GM23338 (cell line): Measurements from ENCODE around the gene UBAC2. TPM values are rescaled to one million over a fixed set of nuclear protein-coding genes. Genes with fewer than 3 reads are reported as not detected.

Source experiments
- ATAC-seq: fragments of 200-7000 bp; cut with Tn5 transposase; 3 replicates; pipeline ENCODE4 v1.9.1; 2020
- DNase-seq: peaks from one replicate; pipeline ENCODE4 v3.0.0-alpha.2; 2015; ENCODE audit warnings: low spot score
- H2AFZ ChIP-seq: fragments of 200-600 bp; sonication (generic); 2 replicates; pipeline ENCODE4 v1.8.0; 2016; ENCODE audit warnings: antibody characterized with exemption, mild to moderate bottlenecking, moderate library complexity
- H3F3A ChIP-seq: fragments of 200-600 bp; sonication (generic); replicated peaks from 2 replicates; pipeline ENCODE4 v1.8.0; 2017; ENCODE audit warnings: antibody characterized with exemption, mixed run types, low read depth
- H3K27ac ChIP-seq: fragments of 200-600 bp; sonication (generic); 2 replicates; pipeline ENCODE4 v1.6.1; 2016; ENCODE audit warnings: low read depth
- H3K27me3 ChIP-seq: fragments of 200-600 bp; sonication (generic); 2 replicates; pipeline ENCODE4 v1.8.0; 2016; ENCODE audit warnings: mild to moderate bottlenecking, mixed run types, moderate library complexity; ENCODE audit not compliant: insufficient read depth
- H3K36me3 ChIP-seq: fragments of 200-600 bp; sonication (generic); 2 replicates; pipeline ENCODE4 v1.8.0; 2016; ENCODE audit warnings: mild to moderate bottlenecking; ENCODE audit not compliant: insufficient read depth
- H3K4me1 ChIP-seq: fragments of 200-600 bp; sonication (generic); 2 replicates; pipeline ENCODE4 v1.8.0; 2016; ENCODE audit warnings: mild to moderate bottlenecking, moderate library complexity; ENCODE audit not compliant: insufficient read depth
- H3K4me2 ChIP-seq: fragments of 200-600 bp; sonication (generic); 2 replicates; pipeline ENCODE4 v1.7.1; 2017; ENCODE audit warnings: mixed run types
- H3K4me3 ChIP-seq: fragments of 200-600 bp; sonication (generic); 2 replicates; pipeline ENCODE4 v1.6.1; 2016; ENCODE audit warnings: mixed run types
- H3K79me2 ChIP-seq: fragments of 200-600 bp; sonication (generic); replicated peaks from 2 replicates; pipeline ENCODE4 v1.8.0; 2017; ENCODE audit warnings: mild to moderate bottlenecking; ENCODE audit not compliant: insufficient read depth
- H3K9me2 ChIP-seq: fragments of 200-600 bp; sonication (generic); 2 replicates; pipeline ENCODE4 v1.8.0; 2017; ENCODE audit not compliant: insufficient read depth
- H4K20me1 ChIP-seq: fragments of 200-600 bp; sonication (generic); replicated peaks from 2 replicates; pipeline ENCODE4 v1.8.0; 2017; ENCODE audit warnings: mild to moderate bottlenecking; ENCODE audit not compliant: insufficient read depth
- H3K27ac Mint-ChIP-seq: 2 replicates; pipeline ENCODE4 v1.8.0; 2020; ENCODE audit warnings: inconsistent platforms, mild to moderate bottlenecking, moderate library complexity, mixed read lengths
- H3K27me3 Mint-ChIP-seq: 3 replicates; pipeline ENCODE4 v1.8.0; 2022; ENCODE audit warnings: low read depth, mild to moderate bottlenecking, moderate library complexity, mixed read lengths, inconsistent platforms; ENCODE audit not compliant: insufficient read depth, poor library complexity
- H3K36me3 Mint-ChIP-seq: 3 replicates; pipeline ENCODE4 v1.8.0; 2021; ENCODE audit warnings: low read depth, mild to moderate bottlenecking, inconsistent platforms, moderate library complexity, mixed read lengths
- H3K4me1 Mint-ChIP-seq: 3 replicates; pipeline ENCODE4 v1.8.0; 2020; ENCODE audit warnings: mild to moderate bottlenecking, inconsistent platforms, mixed read lengths
- H3K4me3 Mint-ChIP-seq: 3 replicates; pipeline ENCODE4 v1.8.0; 2021; ENCODE audit warnings: moderate library complexity, mild to moderate bottlenecking, inconsistent platforms, mixed read lengths
- H3K9me3 Mint-ChIP-seq: 3 replicates; pipeline ENCODE4 v1.8.0; 2020; ENCODE audit warnings: moderate library complexity, mild to moderate bottlenecking, inconsistent platforms, mixed read lengths
- CTCF ChIP-seq, 2 experiments: fragments of 200-600 bp in 1 of 2; sonication (generic) in 1 of 2; conservative IDR thresholded peaks; 2 replicates each; pipeline versions ENCODE4 v1.5.1 to v1.6.1; 2016 to 2017; ENCODE audit warnings: antibody characterized with exemption in 2 of 2, low read depth in 2 of 2, mild to moderate bottlenecking in 2 of 2, moderate library complexity in 1 of 2
- EZH2 ChIP-seq: fragments of 200-600 bp; sonication (generic); IDR thresholded peaks from one replicate; pipeline ENCODE4 v1.8.0; 2017; ENCODE audit warnings: antibody characterized with exemption, mild to moderate bottlenecking, low read depth; ENCODE audit not compliant: unreplicated experiment
- EZH2phosphoT487 ChIP-seq: fragments of 200-600 bp; sonication (generic); IDR thresholded peaks from one replicate; pipeline ENCODE4 v1.8.1; 2018; ENCODE audit warnings: antibody characterized with exemption; ENCODE audit not compliant: unreplicated experiment
- JUNB ChIP-seq: IDR thresholded peaks from one replicate; pipeline ENCODE4 v1.6.1; 2016; ENCODE audit warnings: antibody characterized with exemption; ENCODE audit not compliant: unreplicated experiment
- POLR2AphosphoS5 ChIP-seq: IDR thresholded peaks from 2 replicates; pipeline ENCODE4 v1.6.1; 2016; ENCODE audit warnings: antibody characterized with exemption, low read depth
- REST ChIP-seq: IDR thresholded peaks from one replicate; pipeline ENCODE4 v1.6.1; 2018; ENCODE audit warnings: antibody characterized with exemption; ENCODE audit not compliant: unreplicated experiment
- STAT1 ChIP-seq: IDR thresholded peaks from one replicate; pipeline ENCODE4 v1.6.1; 2016; ENCODE audit warnings: antibody characterized with exemption; ENCODE audit not compliant: unreplicated experiment
- ZNF114 ChIP-seq: fragments of 250-450 bp; sonication (Bioruptor Pico); IDR thresholded peaks from 2 replicates; pipeline ENCODE4 v1.5.0; 2020; ENCODE audit warnings: mild to moderate bottlenecking, moderate library complexity
- ZNF462 ChIP-seq: fragments of 250-450 bp; sonication (Bioruptor Pico); IDR thresholded peaks from 2 replicates; pipeline ENCODE4 v1.5.0; 2020; ENCODE audit warnings: mild to moderate bottlenecking, moderate library complexity
- polyA plus RNA-seq: library from polyadenylated mRNA; unstranded; fragments of >200 nt; fragmentation: Nextera tagmentation; extraction: Ambion mirVana; gene quantifications from 2 replicates; pipeline ENCODE4 v1.2.1, GENCODE V29; 2016
- total RNA-seq: library from RNA; depleted of rRNA; stranded (reverse); fragments of >200 nt; shearing (Covaris generic); gene quantifications from 2 replicates; pipeline ENCODE4 v1.2.3, GENCODE V29; 2014

The UBAC2 gene
- total and polyA plus RNA-seq, 2 experiments from 2014 or later, result 37.9 to 76.9 TPM

- Mint-ChIP-seq H3K9me3 (no peaks in the 10 kb centered on the region), H3K27ac (peak overlapping the region; percentile 77; the same call in 1 of the 2 replicates), H3K27me3 (peaks cover under 1% of the 10 kb centered on the region), H3K36me3 (no peaks in the 10 kb centered on the region), H3K4me1 (peaks cover 15% of the 10 kb centered on the region), H3K4me3 (no peak overlapping the region)
- no peak for ATAC-seq
- Histone ChIP-seq H3K4me1 (peaks cover 7% of the 10 kb centered on the region; the same call in 1 of the 2 replicates), H3K27ac (no peak overlapping the region), H3K9me2 (no peaks in the 10 kb centered on the region), H3F3A (no peaks in the 10 kb centered on the region), H4K20me1 (no peaks in the 10 kb centered on the region), H3K36me3 (no peaks in the 10 kb centered on the region), H2AFZ (no peak overlapping the region), H3K4me3 (no peak overlapping the region), H3K27me3 (no peaks in the 10 kb centered on the region), H3K79me2 (0 out of 2 replicates have a peak, but pooled peaks cover 5% of the 10 kb centered on the region), H3K4me2 (no peak overlapping the region)
- no peak for DNase-seq
- TF ChIP-seq JUNB (no peak), ZNF462 (CRISPR knock-in tag) (no peak), POLR2AphosphoS5 (no peak), EZH2phosphoT487 (no peak), REST (no peak), CTCF (conservative IDR thresholded peaks at IDR 0.05; ENCODE audit: low read depth in 2 of 2) (no peak), EZH2 (no peak), ZNF114 (CRISPR knock-in tag) (no peak), STAT1 (no peak)
These were observed 131.8 kb downstream of the UBAC2 start for GRCh38 chr13:99332456-99332855.
